ENCODE measurements around the gene NSMCE1. TPM values are rescaled to one million over a fixed set of nuclear protein-coding genes. Genes with fewer than 3 reads are reported as not detected.

The NSMCE1 gene
- total and polyA plus RNA-seq, 2 of the 8 experiments (the other 6 are each of a cell fraction or from before 2014, with no cell fraction given) = 8.1 to 16.6 TPM

DNA sequence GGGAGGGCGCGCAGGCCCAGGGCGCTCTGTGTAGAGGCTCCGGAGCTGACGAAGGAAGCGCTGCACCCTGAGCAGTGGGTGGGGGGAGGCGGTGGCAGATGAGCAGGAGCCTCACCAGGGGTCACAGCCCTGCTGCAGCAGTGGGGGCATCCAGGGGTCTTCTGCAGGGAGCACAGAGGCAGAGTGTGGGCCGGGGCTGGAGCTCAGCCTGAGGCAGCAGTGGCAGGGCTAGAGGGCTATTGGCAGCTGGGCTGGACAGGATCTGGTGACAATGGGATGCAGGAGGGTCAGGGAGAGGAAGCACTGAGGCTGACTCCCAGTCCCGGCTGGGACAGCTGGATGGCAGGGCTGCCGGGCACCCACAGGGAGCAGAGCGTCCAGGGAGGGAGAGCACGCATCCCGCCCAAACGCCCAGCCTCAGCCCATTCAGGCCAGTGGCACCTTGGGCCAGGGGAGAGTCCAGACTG is 44.3 kb downstream of the NSMCE1 start (continued):
- TF ChIP-seq JUND (IDR thresholded peaks at IDR 0.05; ENCODE audit: low read length) = no peak

All from H1 (cell line).